GM18868 (cell line): ENCODE results near the gene GNAI2.
"Not testable (repeated sequence)": the region's sequence is repeated elsewhere in the genome, so short reads cannot be mapped to it uniquely, and the experiment has no call there.

Experiments
- ATAC-seq: cut with Tn5 transposase; IDR thresholded peaks from one replicate; pipeline ENCODE4 v1.9.1; 2021; ENCODE audit warnings: mild to moderate bottlenecking, moderate library complexity; ENCODE audit not compliant: unreplicated experiment

Gene GNAI2

DNA sequence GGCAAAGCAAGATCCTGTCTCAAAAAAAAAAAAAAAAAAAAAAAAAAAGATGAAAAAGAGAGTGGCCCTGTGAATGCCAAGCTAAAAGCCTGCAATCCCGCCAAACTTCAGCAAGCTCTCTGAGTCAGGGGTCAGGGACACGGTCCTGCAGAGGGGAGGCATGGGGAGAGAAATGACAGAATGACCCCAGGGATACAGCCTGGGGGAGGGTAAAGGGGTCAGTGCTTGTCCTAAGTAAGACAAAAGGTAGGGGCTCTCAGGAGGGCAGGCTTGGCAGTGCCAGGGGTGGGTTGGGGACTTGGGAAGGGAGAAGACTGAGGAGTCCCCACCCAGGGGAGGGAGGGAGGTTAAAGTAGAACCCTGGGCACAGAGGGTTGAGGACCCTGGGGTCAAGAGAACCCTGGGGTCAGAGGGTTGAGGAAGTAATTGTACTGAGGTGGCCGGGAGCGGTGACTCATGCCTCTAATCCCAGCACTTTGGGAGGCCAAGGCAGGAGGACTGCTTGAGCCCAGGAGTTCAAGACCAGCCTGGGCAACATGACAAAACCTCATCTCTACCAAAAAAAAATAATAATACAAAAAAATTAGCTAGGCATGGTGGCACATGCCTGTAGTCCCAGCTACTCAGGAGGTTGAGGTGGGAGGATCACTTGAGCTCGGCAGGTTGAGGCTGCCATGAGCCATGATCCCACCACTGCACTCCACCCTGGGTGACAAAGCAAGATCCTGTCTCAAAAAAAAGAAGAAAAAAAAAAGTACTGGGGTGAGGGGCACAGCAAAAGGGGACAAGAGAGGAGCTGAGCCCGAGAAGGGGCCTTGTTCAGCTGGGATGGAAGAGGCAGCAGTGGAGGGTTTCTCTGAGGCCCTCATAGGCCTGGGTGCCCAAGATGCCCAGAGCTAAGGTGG is 27.7 kb downstream of the GNAI2 start:
- no peak for ATAC-seq

DNA sequence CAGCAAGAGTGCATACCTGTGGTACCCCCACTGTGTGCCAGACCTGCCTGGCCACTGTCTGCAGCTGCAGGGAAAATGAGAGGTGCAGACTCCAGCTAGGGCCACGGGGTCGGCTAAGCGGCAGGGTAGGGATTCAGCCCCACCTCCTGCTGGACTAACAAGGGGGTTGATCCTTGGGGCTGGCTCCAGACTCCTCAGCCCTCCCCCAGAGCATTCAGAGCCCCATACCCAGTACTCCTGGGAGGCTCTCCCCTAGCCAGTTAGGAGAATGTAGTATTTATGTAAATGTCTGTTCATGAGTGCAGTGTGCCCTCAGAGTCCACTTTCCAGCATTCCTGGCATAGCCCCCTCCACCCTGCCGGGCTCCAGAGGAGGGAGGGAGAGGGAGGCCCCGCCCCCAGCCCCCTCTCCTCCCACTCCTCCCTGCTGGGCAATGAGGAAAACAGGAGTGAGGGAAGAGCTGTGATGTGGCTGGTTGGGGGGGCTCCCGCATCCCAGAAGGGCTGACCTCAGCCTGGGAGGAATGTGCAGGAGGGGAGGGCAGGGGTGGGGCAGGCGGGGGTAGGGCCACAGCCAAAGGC is 28.5 kb downstream of the GNAI2 start:
- ATAC-seq, result no peak

DNA sequence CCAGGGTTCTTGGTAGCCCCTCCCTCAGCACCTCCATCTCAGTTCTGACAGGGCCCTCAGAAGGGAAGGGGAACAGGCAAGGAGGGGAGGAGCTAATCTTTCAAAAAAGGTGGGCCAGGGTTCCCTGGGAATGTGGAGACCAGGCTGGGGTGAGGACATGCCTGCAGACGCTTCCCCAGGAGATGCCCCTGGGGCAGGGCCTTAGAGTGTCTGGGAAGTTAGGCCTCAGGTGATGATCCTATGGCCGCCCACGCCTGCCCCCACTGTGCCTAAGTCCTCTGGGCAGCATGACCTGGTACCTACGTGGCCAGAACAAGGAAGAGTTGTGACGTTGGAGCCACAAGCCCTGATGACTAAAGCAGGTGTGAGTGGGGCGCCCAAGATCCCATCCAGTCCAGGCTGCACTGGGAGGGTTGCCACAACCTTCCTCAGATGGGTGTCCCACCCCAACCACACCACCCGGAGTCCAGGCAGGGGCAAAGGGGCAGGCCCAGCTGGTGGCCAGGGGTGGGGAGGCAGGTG is 29.0 kb downstream of the GNAI2 start:
- ATAC-seq, result no peak

DNA sequence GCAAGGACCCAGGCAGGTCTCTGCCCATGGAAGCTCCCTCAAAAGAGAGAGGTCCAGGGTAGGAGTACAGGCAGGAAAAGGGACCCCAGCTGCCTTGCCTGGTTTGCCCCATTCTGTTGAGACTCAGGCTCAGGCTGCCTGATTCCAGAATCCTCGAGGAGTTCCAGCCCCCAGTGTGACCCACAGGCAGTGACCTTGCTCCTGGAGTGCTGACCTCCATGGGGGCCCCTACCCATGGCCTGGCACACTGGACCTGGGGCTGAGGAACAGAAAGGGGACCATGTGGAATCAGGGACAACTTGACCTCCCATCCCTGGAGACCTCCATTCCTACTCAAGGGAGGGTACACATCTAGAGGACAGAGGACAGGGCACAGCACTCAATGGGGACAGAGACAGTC is 29.6 kb downstream of the GNAI2 start:
- ATAC-seq, result no peak

DNA sequence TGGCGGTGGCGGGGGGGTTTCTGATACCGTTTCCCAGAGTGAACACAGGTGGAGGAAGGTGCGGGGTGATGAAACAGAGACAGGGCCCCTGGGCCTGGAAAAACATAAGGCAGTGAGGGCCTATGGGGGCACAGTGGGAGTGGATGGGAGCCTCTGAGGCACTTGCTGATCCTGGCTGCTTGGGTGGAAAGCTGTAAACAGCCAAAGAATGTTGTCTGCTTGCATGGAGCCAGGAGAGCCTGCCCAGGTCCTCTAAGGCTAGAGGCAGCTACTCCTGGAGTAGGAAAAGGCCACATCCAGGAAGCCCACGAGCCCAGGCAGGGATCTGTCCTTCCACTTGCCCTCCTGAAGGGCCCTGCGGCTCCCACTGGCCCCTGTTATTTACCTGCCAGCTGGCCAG is 30.0 kb downstream of the GNAI2 start:
- no peak for ATAC-seq

DNA sequence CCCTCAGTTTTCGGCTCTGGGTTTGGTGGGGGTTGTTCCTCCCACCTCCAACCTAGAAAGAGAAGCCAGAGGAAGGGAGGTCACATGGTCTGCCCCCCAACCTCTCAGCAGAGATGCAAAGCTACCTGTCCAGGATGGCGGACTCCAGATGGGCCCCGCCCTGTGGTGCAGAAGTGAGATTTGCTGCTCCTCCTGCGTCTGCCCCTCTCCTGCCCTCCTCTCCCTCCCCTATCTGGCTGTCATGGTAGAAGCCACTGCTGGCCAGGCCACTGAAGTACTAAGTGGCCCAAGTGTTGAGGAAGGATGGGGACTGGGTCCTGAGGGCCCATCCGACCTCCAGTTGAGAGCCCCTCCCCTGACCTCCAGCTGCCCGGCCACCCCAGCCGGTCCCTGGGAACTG is 30.8 kb downstream of the GNAI2 start:
- no peak for ATAC-seq

DNA sequence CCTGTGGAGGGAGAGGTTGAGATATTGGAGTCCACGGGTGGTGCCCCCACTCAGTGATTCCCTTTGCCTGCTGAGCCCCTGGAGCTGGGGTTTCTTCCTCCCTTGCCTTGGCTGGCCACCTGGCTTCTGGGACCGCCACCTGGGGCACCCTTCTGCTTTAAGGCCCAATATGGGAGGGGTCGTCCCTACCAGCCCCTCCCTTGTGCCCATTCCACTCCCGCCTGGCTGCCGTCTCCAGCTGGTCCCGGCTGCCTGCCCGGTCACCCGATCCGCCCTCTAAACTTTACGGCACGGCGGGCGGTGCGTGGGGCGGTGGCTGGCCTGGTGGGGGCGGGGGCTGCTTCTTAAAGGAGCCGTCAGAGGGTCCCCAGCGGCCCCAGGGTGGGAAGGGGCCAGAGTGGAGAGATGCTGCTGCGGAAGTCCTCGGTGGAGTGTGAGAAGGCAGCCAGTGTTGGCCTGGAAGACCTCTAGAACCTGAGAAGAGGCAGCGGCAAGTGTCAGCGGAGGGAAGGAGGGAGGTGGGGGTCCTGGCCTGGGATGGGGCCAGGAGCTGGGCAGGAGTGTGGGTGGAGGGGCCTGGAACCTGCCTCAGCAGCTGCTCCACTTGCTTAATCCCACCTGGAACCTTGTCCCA is 31.4 kb downstream of the GNAI2 start:
- no peak for ATAC-seq

DNA sequence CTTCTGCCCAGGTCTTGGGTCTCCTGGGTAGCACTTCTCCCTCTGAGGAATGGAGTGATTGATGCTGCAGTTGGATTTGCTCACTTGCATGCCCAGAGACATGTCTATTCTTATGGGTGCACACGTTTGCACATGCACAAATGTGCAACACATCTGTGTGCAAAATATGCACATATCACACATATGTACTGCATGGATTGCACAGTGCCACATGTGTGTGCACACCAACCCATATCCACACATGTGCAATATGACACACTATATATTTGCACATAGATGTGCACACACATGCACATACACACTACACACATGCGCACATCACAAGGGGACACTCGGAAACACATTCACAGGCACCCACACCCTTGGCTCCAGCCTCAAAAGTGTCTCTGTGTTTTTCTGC is 32.3 kb downstream of the GNAI2 start:
- no peak for ATAC-seq

DNA sequence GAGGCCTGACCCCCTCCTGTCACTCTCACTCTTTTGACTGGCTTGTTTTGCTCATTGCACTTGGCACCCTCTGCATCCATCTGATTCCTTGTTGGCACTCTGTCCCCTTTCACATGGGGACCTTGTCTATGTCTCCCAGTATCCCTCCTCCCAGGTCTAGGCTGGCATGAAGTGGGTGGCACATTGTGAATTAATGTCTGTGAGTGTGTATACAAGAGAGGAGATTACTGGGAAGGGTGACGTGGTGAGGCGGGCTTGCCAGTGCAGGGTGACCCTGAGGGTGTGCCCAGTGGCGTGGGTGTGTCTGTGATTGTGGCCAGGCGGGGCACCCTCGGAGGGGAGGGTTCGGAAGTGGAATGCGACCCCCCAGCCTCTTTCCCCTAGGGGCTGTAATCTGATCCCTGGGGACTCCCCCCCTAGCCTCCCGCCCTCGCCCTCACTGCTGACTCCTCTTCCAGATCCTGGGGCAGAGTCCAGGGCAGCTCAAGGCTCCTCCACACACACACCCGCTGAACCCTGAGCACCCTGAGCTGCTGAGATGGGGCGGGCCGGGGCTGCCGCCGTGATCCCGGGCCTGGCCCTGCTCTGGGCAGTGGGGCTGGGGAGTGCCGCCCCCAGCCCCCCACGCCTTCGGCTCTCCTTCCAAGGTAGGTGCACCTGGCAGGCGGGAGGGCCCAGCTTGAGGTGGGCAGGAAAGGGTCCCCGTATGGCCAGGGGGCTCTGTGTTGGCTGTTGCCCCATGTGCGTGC is 32.9 kb downstream of the GNAI2 start, which contains the start of gene SEMA3B:
Gene SEMA3B, plus strand, starts transcription at position 445 of the 749 bp plus-strand sequence. Its CDS starts 94 bp downstream, at position 539.
- no peak for ATAC-seq

DNA sequence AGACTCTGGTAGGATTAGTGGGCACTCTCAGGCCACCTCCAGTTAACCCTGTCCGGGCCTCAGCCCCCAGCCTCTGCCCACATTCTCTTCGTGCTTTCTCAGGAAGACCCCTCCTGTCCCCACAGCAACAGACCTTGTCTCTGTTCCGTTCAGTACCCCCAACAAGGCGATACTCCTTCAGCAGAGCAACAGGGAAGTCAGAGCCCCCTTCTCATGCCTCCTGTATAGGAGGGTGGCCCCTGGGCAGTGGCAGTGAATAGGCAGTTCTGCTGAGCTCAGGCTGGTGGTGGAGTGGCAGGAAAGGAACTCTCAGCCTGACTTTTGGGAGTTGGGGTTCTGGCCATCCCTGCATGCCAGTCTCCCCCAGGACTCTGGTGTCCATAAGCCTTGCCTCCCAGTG is 33.5 kb downstream of the GNAI2 start:
- no peak for ATAC-seq

DNA sequence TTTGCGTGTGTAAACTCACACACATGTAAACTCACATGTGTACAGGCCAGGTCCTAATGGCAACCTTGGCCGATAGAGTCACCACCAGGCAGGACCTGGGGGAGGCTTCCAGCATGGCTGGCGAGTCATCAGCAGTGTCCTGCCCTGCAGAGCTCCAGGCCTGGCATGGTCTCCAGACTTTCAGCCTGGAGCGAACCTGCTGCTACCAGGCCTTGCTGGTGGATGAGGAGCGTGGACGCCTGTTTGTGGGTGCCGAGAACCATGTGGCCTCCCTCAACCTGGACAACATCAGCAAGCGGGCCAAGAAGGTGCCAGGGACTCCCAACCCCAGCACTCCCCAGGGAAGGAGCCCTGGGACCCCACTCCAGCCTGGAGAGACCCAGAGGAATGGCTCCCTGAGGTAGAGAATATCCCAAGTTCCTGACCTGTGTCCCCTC is 34.0 kb downstream of the GNAI2 start:
- no peak for ATAC-seq

DNA sequence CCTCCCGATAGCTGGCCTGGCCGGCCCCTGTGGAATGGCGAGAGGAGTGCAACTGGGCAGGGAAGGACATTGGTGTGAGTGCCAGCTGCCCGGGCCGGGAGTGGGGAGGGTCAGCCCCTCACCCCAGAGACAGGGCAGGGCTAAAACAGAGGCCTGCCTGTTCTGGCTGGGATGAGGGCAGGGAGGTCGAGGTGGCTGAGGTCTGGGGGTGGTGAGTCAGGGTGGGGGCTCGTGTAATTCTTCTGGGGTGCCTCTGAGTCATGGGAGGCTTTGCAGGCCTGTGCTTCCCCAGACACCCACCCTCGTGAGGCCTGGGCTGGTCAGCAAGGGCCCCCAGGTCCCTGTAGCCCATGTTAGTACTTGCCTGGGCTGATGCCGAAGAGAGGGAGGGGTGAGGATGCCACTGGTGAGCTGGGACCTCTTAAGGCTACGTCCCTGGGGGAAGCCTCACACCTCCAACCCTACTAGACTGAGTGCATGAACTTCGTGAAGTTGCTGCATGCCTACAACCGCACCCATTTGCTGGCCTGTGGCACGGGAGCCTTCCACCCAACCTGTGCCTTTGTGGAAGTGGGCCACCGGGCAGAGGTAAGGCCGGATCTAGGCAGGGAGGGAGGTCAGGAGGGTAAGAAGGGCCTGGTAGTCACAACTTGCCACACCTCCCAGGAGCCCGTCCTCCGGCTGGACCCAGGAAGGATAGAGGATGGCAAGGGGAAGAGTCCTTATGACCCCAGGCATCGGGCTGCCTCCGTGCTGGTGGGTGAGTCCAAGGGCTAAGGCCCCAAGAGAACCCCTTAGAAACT is 34.6 kb downstream of the GNAI2 start:
- no peak for ATAC-seq

DNA sequence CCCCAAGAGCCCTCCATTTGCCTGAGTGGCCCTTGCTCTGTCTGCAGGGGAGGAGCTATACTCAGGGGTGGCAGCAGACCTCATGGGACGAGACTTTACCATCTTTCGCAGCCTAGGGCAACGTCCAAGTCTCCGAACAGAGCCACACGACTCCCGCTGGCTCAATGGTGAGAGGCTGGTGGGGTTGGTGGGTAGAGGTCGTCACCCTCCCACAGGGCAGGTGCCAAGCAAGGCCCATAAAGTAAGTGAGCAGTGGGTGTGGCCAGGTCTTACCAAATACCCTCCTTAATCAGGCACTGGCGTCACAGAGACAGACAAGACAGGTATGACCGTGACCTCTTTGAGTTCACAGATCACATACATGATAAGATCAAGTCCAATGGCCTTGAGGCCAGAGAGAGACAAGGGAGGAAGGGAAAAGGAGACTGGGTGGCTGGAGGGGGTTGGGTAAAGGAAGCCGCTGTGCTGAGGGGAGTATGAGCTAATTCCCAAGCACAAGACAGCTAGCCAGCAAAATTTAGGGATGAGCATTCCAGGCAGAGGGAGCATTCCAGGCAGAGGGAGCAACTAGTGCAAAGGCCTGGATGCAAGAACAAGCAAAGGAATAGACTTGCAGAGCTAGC is 35.4 kb downstream of the GNAI2 start:
- ATAC-seq, result no peak

DNA sequence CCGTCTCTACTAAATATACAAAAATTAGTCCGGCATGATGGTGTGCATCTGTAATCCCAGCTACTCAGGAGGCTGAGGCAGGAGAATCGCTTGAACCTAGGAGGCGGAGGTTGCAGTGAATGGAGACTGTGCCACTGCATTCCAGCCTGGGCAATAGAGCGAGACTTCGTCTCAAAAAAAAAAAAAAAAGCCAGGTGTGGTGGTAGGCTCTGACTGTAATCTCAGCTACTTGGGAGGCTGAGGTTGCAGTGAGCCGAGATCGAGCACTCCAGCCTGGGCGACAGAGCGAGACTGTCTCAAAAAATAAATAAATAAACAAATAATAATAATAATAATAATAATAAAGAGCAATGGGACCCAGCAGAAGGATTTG is 36.5 kb downstream of the GNAI2 start:
- ATAC-seq, result not testable (repeated sequence)

DNA sequence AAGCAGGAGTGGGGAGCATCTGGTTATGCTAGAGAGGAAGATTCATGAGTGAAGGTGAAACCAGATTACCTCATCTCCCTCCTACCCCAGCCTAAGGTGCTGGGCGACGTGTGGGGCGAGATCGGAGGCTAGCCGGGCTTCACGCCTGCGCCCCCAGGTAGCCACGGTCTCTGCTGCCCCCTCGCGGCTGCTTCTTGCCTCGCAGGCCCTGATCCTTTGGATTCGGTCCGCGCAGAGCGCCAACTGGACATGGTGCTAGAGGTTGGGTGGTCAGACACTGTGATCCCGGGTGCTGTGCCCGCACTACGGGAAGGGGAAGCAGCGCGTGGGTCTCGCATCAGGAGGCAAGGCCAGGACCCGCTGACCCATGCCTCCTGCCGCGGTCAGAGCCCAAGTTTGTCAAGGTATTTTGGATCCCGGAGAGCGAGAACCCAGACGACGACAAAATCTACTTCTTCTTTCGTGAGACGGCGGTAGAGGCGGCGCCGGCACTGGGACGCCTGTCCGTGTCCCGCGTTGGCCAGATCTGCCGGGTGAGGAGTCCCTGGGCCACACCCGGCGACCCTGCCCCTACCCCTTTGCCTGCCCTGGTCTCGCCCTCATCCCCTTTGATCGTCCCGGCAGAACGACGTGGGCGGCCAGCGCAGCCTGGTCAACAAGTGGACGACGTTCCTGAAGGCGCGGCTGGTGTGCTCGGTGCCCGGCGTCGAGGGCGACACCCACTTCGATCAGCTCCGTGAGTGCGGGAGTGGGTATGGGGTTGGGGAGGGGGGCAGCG is 37.1 kb downstream of the GNAI2 start:
- peak; percentile 90 for ATAC-seq

DNA sequence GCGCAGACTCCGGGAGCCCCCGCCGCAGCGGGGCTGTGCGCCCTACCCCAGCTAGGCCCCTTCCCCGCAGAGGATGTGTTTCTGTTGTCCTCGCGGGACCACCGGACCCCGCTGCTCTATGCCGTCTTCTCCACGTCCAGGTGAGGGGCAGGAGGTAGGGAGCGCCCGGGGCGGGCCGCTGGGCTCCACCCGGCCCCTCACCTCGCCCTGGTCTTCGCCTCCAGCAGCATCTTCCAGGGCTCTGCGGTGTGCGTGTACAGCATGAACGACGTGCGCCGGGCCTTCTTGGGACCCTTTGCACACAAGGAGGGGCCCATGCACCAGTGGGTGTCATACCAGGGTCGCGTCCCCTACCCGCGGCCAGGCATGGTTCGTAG is 37.7 kb downstream of the GNAI2 start:
- no peak for ATAC-seq

DNA sequence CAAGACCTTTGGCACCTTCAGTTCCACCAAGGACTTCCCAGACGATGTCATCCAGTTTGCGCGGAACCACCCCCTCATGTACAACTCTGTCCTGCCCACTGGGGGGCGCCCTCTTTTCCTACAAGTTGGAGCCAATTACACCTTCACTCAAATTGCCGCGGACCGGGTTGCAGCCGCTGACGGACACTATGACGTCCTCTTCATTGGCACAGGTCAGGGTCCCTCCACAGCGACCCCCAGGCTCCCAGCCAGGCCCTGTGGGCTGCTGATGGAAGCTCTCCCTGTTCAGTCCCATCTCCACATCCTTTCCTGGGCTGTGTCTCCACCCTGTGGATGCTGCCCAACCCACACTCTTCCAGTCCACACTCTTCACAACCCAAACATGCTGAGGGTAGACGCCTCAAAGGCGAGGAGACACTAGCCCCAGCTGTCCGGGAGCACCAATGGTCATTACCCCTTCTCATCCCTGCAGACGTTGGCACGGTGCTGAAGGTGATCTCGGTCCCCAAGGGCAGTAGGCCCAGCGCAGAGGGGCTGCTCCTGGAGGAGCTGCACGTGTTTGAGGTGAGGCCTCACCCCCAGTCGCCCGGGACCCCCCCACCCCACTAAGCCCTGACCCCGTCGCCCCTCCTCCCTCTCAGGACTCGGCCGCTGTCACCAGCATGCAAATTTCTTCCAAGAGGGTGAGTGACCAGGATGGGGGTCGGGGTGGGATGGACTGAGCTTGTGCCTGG is 38.5 kb downstream of the GNAI2 start:
- ATAC-seq, result no peak
